HG03520 (cell line): Measurements from ENCODE around the gene JPT1.

ENCODE experiments used
- ATAC-seq: cut with Tn5 transposase; IDR thresholded peaks from one replicate; pipeline ENCODE4 v1.9.1; 2021; ENCODE audit warnings: mild to moderate bottlenecking, moderate library complexity; ENCODE audit not compliant: unreplicated experiment

The JPT1 gene

DNA sequence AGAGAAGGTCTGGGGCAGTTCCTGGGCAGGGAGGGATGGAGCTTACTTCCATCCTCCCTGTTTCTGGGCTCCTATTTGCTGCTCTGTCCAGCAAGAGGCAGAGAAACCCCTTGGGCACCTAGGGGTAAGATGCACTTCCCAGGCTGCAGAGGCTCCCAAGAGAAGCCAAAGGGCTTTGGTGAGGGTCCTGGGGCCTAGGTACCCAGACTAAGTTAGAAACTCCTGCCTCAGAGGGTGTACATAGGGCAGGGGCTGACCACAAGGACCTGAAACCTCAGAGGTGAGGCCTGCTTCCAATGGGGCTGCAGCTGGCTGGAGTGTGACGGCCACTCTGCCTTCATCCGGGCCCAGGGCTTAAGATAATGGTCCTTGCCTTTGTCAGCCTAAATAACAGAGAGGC, 46.1 kb downstream of the JPT1 start:
- ATAC-seq: no peak

DNA sequence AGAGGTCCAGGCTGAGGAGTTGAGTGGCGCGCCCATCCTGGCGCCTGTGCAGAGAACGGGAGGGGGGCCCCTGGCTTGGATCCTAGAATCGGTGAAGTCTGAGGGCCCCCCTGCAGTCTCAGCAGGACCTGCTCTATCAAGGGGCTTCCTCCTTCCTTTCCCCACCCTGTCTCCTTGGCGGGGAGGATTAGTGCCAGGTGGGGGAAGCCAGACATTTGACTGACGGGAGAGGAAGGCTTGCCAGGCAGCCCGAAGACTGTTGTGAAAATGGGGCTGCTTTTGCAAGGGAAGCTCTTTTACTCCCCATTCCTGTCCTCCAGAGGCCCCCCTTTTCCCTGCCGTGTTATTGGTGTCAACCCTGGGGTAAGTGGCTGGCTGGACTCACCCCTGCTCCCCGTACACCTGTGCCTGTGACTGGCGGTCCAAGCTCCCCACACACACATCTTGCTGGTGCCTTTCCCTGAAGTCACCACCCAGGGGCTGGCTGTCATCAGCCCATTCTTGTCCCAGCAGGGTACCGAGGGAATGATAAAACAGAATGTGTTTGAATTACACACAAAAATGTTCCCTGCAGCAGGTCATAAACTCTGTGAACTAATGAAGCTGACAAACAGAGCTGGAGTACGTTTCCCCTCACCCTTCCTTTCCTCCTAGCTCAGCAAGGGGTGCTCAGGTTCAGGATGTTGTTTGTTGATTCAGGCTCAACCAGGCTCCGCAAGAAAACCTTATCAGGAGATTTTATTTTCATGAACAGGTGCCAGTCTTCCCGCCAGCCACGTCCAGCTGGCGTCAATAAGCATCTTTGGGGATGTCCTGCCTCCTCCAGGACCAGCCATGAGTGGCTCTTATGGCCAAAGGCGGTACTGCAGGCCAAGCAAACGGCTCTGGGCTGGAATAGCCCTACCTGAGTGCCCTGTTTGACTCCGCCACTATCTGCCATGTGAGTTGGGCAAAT, 48.9 kb downstream of the JPT1 start:
- ATAC-seq: no peak

DNA sequence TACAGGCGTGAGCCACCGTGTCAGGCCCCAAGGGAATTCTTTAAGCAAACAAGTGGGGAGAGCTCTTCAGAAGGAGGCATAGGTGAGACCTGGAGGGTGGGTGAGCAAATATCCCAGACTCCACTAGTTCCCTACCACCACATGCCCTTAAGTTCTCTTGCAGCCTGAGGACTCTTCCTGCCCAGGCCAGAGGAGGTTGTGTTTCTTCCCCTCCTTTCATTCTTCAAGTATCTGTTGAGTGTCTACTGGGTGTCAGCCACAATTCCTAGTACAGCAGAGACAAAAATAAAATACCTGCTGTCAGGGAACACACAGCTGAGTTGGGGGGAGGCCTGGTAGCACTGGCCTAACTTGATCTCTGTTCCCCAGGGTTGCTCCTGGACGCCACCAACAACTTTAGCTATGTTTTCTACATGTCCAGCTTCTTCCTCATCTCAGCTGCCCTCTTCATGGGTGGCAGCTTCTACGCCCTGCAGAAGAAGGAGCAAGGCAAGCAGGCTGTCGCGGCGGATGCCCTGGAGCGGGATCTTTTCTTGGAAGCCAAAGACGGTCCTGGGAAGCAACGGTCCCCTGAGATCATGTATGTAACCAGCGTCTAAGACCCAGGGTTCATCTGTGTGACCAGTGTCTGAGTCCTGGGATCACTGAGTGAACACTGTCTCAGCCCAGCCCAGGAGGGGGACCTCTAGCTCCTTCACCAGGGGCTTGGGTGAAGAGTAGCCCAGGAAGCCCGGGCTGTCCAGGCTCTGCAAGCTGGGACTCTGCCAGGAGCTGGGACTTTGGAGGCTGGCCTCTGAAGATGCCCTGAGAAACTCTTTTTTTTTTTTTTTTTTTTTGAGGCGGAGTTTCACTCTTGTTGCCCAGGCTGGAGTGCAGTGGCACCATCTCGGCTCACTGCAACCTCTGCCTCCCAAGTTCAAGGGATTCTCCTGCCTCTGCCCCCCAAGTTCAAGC, 50.4 kb downstream of the JPT1 start:
- ATAC-seq: no peak

DNA sequence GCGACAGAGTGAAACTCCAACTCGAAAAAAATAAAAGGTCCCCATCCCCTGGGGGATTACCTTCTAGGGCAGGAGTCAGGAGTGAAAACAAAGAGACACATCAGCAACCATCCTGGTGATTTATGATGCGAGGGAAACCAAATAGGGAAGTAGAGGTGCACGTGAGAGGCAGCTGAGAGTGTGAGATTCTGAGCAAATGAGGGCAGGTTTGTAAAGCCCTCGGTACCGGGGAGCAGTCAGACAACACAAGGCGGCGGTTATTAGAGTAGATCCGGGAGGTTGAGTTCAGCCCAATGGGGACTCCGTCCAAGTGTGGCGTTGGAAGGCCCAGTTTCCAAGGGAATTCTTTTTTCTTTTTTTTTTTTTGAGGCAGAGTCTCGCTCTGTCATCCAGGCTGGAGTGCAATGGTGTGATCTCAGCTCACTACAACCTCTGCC, 51.9 kb downstream of the JPT1 start:
- no peak for ATAC-seq

DNA sequence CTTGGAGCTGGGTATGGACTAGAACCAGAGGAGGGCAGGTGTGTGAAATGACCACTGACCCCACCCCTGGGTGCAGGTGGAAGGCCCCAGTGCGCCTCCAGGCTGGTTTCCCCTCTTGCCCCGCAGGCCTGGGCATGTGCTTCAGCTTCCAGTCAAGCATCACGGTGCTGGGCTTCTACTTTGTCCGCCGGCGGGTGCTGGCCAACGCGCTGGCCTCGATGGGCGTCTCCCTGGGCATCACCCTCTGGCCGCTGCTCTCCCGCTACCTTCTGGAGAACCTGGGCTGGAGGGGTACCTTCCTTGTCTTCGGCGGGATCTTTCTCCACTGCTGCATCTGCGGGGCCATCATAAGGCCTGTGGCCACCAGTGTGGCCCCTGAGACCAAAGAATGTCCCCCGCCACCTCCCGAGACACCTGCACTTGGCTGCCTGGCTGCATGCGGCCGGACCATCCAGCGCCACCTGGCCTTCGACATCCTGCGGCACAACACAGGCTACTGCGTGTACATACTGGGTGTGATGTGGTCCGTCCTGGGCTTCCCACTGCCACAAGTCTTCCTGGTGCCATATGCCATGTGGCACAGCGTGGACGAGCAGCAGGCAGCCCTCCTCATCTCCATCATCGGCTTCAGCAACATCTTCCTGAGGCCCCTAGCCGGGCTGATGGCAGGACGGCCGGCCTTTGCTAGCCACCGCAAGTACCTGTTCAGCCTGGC, 54.3 kb downstream of the JPT1 start:
- no peak for ATAC-seq

DNA sequence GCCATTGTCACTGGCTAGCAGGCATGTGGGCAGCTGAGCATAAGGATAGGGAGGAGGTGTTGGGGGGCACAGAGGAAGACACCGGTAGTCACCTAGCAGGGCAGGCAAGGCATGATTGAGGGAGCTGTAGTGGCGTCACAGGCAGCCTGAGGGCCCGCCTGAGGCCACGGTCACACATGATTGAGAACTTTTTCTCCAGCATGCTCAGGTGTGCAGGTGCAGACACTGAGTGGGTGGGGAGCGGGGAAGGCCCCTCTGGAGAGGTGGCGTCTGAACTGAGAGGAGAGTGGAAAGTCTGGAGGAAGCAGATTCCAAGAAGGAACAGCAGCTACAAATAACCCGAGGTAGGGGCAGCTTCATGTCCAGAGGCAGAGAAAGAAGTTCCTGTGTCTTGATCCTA, 55.5 kb downstream of the JPT1 start:
- no peak for ATAC-seq

DNA sequence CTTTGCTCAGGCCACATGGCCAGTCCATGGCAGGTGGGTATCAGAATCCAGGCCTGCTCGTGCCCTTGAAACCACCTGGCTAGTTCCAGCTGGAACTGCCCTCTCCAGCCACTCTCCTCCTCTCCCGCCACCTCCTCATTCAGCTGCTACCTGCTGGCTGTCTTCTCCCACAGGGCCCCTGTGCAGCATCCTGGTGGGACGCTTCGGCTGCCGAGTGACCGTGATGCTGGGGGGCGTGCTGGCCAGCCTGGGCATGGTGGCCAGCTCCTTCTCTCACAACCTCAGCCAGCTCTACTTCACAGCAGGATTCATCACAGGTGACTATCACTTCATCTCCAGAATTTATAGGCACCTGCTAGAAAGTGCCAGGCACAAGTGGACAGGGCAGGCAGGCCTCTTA, 56.4 kb downstream of the JPT1 start:
- no peak for ATAC-seq

DNA sequence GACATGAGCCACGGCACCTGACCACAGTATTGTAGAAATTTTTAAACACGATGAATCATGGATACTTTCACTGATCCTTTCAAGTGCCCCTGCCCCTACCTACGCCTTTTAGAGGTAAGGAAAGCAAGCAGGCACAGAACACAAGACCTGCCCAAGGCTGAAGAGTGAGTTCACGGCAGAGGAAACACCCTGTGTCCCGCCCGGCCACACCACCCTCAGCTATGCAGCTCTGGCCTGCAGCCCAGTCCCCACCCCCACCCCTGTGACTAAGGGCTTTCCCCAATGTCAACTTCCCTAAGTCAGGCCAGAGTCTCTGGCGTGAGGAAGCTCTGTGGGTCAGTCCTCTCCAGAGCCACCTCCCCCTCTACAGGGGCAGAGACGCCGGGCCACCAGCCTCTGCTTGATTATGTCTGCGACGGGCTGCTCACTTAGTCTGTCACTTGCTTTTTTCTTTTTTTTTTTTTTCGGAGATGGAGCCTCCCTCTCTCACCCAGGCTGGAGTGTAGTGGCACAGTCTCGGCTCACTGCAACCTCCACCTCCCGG, 58.2 kb downstream of the JPT1 start:
- no peak for ATAC-seq

DNA sequence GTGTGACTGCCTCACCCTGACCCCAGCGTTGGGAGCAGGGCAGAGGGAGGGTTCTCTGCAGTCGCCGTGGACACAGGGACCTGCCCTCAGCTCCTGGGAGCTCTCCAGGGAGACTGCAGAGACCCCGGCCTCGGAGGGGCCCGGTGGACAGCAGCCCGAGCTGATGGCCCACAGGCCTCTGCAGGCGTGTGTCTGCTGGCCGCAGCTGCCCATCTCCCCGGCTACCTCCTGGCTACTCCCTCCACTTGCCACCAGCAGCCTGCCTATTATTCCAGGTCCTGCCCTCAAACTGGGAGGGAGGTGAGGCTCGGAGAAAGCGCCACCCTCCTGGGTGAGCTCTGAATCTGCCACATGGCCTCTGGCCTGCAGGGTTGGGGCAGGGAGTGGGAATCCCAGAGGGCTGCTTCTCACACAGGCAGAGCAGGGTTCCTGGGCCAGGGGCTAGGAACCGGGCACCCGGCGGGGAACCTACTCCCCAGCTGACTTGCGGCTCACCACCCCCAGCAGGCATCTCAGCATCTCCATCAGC, 59.4 kb downstream of the JPT1 start:
- ATAC-seq: no peak

DNA sequence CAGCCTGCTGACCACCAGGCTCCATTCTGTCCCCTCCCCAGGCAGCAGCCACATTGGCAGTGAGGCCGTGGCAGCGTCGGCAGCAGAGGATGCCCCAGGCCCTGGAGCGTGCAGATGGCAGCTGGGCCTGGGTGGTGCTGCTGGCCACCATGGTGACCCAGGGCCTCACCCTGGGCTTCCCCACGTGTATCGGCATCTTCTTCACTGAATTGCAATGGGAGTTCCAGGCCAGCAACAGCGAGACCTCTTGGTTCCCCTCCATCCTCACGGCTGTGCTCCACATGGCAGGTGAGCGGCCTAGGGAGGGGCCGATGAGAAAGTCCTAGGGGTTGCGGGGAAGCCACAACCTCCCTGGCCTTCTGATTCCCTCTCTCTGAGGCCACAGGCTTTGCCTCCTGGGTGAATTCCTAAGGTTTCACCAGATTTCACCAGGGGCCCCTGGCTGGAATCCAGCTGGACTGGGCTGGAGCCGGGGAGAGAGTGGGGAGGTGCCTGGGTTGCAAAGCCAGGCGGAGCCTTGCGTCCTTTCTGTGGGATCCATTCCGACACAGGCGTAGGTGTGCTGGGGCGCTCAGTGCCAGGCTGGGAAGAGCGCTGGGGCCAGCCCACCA, 60.7 kb downstream of the JPT1 start:
- no peak for ATAC-seq

DNA sequence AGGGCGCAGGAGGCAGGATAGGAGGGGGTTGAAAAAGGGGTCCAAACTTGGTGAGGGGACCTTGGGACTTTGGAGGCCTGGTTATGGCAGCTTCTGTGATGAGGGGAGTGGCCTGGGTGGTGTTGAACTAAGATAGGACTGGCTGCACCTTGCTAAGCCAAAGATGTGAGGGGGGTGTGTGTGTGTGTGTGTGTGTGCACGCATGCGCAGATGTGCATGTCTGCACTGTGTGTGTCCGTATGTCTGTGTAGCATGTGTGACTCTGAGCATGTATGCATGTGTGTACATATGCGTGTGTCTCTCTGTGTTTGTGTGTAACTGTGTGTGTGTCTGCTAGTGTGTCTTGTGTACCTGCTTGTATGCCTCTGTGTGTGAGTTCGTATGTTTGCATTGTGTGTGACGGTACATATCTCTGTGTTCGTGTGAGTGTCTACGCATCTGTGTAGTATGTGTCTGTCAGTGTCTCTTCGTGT, 62.4 kb downstream of the JPT1 start:
- no peak for ATAC-seq

DNA sequence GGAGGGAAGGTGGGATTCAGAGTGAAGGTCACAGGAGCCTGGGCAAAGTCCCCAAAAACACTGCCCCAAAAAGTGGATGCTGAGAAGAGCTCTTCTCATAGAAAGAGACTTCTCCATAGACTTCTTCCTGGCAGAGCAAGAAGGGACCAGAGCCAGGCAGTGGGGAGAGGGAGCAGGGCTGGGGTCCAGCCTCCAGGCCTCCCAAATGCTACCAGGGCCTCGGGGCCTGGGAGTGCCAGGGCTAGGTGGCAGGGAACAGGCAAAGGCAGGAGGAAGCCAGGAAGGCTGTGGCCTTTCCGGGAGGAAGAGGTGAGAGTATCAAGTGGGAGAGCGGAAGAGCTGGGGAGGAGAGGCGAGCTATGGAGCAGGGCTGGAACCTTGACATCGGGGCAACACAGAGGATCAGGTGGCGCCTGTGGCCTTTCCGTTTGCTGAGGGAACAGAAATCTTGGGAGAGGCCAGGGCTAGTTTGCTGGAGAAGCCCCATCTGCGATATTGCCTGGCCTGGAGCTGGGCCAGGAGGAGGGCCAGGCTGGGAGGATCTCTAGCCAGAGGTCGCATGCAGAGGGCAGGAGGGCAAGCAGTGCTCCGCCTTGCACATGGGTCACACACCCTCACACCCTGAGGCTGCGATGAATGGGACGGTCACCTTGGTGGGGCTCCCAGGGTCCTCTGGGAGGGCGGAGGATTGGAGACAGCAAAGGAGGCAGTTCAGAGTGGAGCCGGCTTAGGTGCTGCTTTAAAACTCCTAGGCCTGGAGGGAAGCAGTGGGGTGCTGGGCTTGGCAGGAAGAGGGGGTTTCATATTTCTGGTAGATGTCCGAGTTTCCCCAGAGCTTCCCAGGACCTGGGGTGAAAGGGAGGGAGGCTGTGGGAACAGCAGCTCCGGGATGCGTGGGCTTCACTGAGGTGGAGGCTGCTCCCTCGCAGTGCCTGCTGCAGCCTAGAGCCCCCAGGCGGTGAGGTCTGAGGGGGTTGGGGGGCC, 63.1 kb downstream of the JPT1 start:
- ATAC-seq: no peak

DNA sequence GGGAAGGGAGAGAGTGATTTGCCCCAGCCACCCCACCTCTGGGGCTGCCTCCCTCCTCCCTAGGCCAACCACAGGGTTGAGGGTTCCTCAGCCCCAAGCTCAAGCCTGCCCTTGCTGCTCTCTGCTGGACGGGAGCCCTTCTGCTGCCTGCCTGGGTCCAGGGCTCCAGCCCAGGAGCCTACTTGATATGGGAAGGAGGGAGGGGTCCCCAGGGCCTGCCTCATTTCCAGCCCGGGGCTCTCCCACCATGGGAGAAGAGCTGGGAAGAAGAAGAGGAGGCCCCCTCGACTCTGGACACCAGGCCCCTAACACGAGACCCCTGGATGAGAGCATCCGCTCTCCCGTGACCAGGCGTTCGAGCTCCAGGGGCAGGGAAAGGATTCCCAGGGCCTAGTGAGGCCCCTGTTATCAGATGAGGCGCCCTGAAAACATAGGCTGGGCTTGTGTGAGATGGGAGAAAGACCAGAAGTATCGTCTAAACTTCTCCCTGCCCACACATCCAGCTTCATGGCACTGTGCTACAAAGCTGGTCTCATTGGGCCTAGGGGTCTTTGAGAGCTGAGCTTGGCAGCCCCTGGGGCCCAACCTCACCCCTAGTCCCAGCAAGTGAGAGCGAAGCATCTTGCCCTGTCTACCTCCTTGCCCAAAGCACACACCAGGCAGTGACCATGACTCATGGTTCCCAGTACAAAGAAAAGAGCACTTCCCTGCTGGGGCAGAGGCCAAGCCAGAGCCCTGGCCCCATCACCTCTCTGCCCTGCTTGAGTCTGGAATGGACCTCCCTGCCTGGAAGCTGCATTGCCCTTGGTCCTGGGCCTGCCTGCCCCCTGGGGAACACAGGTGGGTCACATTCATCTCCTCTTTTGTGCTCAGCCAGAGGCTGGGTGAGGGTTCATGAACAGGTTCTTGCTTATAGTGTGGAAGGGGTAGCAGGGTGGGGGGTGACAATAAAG, 65.6 kb downstream of the JPT1 start:
- ATAC-seq: no peak

DNA sequence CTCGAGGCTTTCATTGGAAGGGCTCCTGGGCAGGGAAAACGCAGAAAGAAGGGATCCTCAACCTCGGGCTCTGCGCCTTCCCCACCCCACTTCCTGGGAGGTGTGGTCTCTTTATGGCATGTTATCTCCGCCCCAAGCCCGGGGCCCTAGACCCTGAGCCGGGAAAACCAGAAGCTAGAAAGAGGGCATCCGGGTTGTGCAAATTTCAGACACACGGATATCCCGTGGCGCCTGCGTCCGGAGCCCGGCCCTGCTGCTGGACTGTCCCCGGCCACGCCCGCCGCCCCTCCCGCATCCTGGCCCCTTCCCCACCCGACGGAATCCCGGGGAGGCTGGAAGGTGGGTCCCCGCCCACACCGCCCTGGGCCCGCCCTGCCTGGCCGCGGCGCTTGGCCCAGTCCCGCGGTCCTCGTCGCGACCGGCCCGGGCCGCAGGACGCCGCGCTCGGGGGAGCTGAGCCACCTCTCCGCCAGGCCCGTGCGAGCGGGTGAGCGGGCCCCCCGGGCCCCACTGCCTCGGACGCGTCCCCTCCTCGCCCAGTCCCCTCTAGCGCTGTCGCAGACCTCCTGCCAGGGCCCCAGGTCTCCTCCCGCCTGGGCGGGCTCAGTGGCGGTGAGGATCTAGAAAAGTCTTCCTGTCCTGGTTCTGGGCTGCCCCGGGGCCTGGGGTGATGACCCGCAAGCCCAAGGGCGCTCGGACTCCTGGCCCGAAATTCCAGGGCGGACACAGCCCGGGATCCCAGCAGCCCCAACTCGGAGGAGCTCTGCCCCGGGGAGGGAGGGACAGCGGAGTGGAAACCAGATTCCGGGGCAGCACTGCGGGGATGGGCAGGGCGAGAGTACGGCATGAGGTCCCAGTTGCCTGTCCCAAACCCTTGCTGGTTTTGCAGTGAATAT, 66.5 kb downstream of the JPT1 start, which contains the start of gene SLC16A5:
Gene SLC16A5 (plus strand): TSS at position 397 of the 896 bp plus-strand sequence. CDS start 5,683 bp downstream, outside the sequence.
- no peak for ATAC-seq

DNA sequence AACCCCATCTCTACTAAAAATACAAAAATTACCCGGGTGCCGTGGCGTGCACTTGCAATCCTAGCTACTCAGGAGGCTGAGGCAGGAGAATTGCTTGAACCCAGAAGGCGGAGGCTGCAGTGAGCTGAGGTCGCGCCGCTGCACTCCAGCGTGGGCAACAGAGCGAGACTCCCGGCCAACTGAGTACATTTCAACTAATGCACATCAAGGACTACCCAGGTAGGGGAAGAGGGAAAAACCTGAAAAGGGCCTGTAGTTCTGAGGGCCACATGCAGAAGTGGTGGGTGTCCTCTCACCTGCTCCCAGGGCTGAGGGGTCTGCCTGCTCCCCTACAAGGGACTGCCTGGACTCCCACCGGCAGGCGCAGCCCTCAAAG, 67.1 kb downstream of the JPT1 start:
- no peak for ATAC-seq

DNA sequence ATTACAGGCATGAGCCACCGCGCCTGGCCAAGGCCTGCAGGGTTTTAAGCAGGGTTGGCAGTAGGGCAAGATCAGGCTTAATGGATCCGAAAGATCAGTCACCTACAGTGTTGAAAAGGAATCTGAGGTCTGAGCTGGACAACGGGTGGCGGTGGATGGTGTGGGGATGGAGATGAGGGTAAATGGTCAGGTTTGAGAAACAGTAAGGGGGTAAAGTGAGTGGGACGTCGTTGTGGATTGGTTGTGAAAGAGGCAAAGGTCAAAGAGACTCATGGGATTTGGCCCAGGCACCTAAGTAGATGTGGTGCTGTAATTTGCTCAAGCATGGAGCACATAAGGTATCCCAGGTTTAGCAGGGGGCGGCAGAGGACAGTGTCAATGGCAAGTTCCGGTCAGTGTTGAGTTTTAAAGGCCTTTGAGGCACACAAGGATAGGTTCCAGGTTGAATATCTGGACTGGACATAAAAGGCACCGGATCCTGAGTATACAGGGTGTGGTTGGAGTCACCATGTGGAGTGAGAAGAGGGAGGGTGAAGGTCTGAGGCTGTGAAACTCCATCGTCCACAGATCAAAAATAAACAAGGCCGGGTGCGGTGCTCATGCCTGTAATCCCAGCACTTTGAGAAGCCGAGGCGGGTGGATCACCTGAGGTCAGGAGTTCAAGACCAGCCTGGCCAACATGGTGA, 67.7 kb downstream of the JPT1 start:
- no peak for ATAC-seq
